Measurements from ENCODE around the gene NPC2. TPM values are rescaled to one million over a fixed set of nuclear protein-coding genes. Genes with fewer than 3 reads are reported as not detected.

Gene NPC2
- total RNA-seq, 1 experiment from 2014 or later = 137 TPM

GRCh38 chr14:74519316-74520074, 26.4 kb upstream of the NPC2 start:
- H2BK15ac ChIP-seq (ENCODE audit: low read depth, low read length) = no peak overlapping the region
- no peak overlapping the region for H3K9ac ChIP-seq (ENCODE audit: extremely low read depth, insufficient read length, low read length)
- H3K23me2 ChIP-seq (ENCODE audit: insufficient read length, low read depth, low read length, poor library complexity, severe bottlenecking) = no peaks in the 10 kb centered on the region
- peaks cover 13 to 21% of the 10 kb centered on the region in 2 experiments for H3K4me1 Mint-ChIP-seq
- peaks cover 1% of the 10 kb centered on the region; the same call in 1 of the 2 replicates for H3K27me3 Mint-ChIP-seq (ENCODE audit: low read depth)
- DNase-seq = no peak
- H2AK5ac ChIP-seq (ENCODE audit: insufficient read length, low read length) = no peak overlapping the region
- H2BK12ac ChIP-seq (ENCODE audit: insufficient read length, low read depth, low read length) = no peak overlapping the region
- H2BK5ac ChIP-seq (ENCODE audit: insufficient read length, low read length) = no peak overlapping the region
- H3K27ac ChIP-seq (ENCODE audit: insufficient read length, low read depth, low read length) = no peak overlapping the region
- H2AFZ ChIP-seq (ENCODE audit: low read length) = no peak overlapping the region
- no peak overlapping the region for H4K5ac ChIP-seq (ENCODE audit: insufficient read length, low read depth, low read length)
- no peaks in the 10 kb centered on the region for H3K9me3 ChIP-seq (ENCODE audit: control insufficient read depth, low read depth, low read length)
- no peak overlapping the region for H4K91ac ChIP-seq (ENCODE audit: insufficient read length, low read depth, low read length)
- H4K20me1 ChIP-seq (ENCODE audit: control insufficient read depth, insufficient read depth, insufficient read length) = no peaks in the 10 kb centered on the region
- H3T11ph ChIP-seq (ENCODE audit: low read length) = no peak overlapping the region
- H3K14ac ChIP-seq (ENCODE audit: insufficient read depth, low read length) = no peak overlapping the region
- no peak overlapping the region for H3K4ac ChIP-seq (ENCODE audit: low read depth, low read length)
- no peak overlapping the region for H3K4me2 ChIP-seq (ENCODE audit: insufficient read depth, insufficient read length, low read length)
- H3K4me3 Mint-ChIP-seq = no peak overlapping the region
- WGBS (ENCODE audit: extremely low coverage, insufficient read length, low lambda C conversion rate) = no CpG with 5 or more reads among the region's 6 CpGs
- no peak overlapping the region for H3K18ac ChIP-seq (ENCODE audit: insufficient read length, low read depth, low read length)
- H4K8ac ChIP-seq (replicated peaks; ENCODE audit: insufficient read length, low read depth, low read length) = no peak overlapping the region
- no peak overlapping the region for H3K23ac ChIP-seq (ENCODE audit: insufficient read length, low read depth, low read length)
- H3K79me1 ChIP-seq (ENCODE audit: insufficient read depth, low read depth, low read length, poor library complexity, severe bottlenecking) = no peaks in the 10 kb centered on the region
- H3K9me3 Mint-ChIP-seq = no peaks in the 10 kb centered on the region
- H3K27ac Mint-ChIP-seq = peak overlapping the region in 1 of 3 experiments; percentile 67; a peak in 1 of 7 replicates
- no peak for TF ChIP-seq CTCF (conservative IDR thresholded peaks at IDR 0.05)
- H3K27me3 ChIP-seq (ENCODE audit: insufficient read depth, low read length) = no peaks in the 10 kb centered on the region
- H3K79me2 ChIP-seq (ENCODE audit: insufficient read depth, low read length) = no peaks in the 10 kb centered on the region
- H3K56ac ChIP-seq (ENCODE audit: insufficient read length, low read depth, low read length) = no peak overlapping the region
- no peak overlapping the region for H2BK20ac ChIP-seq (ENCODE audit: low read depth, low read length, poor library complexity, severe bottlenecking)
- H3K4me1 ChIP-seq (ENCODE audit: insufficient read depth, low read length) = no peaks in the 10 kb centered on the region
- no peaks in the 10 kb centered on the region for H3K36me3 Mint-ChIP-seq (ENCODE audit: insufficient read depth in 1 of 3, low read depth in 3 of 3)
- no peak overlapping the region for H2BK120ac ChIP-seq (ENCODE audit: low read depth, low read length, poor library complexity, severe bottlenecking)
